Stimulated activated CD4-positive, alpha-beta T cell treated with anti-CD3 and anti-CD28 coated beads, Interleukin-4, amount 100 ng/mL, for 4 hours (primary cell): ENCODE measurements around the gene SAMD5.

ENCODE experiments used
- DNase-seq, 2 experiments: peaks; one replicate each; pipeline ENCODE4 v3.0.0-alpha.2; 2020

SAMD5 gene

DNA sequence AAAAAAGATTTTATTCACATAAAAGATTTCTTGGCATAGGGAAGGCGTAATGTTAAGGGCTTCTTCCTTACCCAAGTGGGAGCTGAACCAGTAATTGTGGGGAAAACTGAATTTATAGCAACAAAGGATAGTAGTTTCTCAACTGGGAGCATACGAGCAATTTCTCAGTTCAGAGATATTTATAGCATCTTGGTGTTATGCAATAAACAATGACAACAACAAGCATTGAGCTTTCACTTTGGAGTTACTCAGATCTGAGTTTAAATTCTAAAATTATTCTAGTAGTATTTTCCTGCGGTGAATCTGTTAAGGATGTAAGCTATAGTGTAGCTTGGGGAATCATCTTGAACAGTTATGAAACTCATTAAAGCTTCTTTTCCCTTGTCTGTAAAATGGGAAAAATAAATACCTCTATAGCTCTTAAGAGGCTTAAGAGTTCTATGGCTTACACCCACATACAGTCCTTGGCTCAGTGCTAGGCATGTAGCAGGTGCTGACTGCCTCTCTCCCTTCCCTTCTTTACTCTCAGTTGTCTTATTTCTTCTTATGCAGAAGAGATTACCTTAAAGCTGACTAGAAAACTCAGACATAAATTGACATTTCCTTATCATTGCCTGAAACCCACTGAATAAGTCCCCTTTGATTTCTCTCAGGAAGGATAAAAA lies 58.8 kb downstream of the SAMD5 start:
- DNase-seq = no peak

DNA sequence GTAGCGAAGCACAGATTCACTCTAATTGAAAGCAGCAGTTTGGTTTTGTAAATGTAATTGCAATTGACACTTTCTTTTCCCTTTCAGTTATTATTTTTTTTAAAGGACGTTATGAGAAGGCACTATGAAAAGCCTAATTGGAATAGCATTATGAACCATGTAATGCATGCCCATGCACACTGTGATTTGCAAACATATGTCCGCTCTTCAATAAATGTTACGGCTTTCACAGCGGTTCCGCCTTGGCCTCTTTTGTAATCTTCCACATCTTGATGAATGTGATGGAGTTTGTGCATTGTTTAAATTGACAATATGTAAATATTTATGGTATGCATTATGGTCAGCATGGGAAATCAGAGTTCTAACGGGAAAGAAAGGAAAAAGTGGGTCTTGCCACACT lies 61.3 kb downstream of the SAMD5 start:
- DNase-seq = no peak

DNA sequence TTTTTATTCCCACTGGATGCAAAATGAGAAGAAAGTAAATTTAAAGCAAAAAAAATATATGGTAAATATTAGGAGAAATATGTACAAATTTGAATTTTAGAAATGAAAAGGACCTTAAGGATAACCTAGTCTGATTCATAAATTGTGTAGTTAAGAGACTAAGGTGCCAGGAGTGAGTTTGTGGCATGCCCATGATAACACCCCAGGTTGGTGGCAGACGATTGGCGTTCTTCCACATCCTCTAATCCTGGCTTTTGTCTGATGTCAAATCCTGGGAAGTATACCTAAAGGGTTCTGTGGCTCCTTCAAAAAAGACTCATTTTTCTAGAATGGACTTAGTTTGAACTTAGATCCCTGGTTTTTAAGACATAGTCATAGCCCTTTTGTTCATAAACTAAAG lies 62.2 kb downstream of the SAMD5 start:
- DNase-seq = no peak

DNA sequence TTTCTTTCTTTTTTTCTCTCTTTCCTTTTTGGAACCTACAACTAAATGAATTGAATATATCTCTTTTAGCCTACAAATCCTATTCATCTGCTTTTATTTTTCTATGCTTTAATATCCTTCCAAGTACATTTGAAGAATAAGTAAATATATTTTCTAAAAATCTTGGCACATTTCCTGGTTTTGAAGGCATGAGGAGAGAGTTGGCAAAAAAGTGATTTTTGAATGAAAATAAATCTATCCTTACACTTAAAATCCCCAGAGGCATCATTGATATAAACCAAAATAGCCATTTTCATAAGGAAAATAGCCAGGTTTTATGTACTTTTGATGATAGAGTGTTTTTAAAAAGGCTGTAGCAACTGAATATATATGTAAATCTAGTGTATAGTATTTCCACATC lies 69.0 kb downstream of the SAMD5 start:
- DNase-seq = no peak

DNA sequence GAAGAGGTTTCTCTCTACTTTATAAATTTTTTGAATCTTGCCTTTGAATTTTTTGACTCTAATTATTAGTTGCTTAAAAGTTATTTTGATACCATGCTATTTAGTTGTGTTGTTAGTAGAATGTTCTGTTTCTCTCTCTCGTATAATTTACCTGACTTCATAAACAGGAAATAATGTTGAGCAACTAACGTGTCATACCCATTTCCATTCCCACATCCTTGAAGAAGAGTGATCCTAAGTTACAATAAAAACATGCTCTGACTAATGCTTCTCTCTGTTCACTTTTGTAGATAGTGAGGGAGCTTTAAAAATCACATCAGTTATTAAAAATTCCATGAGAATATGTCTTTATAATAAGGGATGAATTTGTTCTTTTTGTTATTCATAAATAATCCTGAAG lies 69.7 kb downstream of the SAMD5 start:
- DNase-seq = no peak

DNA sequence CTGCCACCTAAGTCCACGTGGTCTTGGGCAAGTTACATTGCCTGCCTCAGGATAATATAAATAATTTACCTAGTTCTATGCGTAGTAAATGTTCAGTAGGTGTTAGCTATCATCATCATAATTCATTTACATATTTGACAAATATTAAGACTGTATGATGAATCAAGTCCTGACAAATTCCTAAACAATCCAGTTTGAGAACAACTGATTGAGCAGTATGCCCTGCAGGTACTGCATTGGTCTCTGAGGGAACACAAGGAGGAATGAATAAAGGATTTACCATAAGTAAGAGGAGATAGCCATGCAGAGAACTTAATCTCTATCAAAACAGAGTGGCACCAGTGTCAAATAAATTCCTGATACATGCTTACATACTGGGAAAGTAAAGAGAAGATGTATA lies 70.4 kb downstream of the SAMD5 start:
- DNase-seq = no peak

DNA sequence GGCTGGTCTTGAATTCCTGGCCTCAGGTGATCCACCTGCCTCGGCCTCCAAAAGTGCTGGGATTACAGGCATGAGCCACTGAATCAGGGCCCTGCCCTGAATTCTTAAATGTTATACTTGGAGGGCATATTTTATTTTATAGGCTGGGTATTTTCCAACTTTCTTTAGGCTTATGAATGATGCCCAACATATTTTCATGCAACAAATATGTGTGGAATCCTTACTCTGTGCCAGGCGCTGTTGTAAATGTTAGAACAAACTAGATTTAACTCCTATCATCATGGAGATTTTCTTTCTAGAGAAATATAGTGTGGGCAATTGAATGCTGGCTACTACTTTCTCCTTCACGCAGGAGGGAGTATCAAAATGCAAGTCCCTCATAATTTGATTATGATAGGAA lies 71.2 kb downstream of the SAMD5 start:
- DNase-seq = no peak

DNA sequence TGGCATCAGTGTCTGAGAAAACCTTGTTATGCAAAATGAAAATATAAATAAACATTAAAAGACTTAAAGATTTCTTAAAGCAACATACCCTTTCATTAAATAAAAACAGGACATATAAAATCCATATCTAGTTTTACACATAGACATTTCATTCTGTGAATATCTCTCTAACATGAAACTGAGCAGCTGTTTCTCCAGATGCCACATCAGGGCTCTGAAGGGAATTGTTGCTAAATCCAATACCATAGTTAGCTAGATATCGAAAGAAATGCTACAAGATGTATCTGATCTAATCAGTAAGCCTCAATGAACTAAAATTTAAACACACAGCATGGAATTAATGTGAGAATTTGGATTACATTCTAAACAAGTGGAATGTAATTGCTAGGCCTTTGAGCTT lies 74.5 kb downstream of the SAMD5 start:
- DNase-seq = no peak

DNA sequence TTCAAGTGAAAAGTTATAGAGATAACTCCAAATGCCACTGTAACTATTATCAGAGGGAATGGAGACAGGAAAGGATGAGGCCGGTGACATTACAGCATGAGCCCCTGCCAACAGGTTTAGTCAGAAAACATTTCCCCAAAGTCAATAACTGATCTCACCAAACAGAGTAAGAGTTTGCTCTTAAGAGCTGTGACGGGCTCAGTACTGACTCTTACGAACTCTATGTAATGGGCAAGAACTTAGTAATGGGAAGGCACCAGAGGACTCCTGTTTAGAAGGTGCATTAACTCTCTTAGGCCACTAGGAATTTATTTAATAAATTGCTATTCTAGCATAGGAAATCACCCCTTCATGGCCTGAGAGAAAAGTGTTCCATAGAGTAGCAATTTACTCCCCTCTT lies 76.8 kb downstream of the SAMD5 start:
- no peak for DNase-seq

DNA sequence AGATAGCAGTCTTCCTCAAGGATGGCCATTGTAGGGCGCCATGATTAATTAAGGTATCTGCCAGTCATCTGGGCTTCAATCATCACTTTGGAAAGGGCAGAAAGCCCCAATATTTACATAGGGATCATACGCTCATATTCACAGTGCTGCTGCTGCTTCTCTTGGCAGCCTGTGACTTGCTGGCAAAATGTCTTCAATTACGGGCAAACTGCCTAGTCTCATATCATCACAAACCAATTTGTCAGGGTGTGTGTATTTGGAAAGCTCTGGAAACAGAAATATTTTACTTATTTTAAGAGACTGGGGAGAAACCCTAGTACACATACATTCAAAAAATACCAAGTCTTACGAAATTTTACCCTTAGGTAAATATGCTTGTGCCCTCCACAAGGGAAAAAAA lies 77.6 kb downstream of the SAMD5 start:
- DNase-seq = no peak

DNA sequence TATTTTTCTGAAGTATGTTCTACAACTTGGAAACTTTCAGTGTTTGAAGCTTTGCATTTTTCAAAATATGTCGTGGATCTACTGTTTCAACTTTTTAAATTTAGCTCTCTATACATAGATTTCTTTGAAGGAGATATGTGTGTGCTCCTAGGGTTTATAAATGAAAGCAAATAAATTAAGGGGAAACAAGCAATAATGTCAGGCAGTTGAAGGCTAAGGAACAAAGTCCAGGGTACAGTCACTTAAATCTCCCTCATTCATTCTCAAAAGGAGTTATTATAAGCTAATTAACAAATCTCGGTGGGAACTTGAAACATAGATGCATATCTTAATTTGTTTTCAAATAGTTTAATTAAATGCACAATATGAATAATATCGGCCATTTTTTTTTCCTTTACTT lies 79.4 kb downstream of the SAMD5 start:
- no peak for DNase-seq

DNA sequence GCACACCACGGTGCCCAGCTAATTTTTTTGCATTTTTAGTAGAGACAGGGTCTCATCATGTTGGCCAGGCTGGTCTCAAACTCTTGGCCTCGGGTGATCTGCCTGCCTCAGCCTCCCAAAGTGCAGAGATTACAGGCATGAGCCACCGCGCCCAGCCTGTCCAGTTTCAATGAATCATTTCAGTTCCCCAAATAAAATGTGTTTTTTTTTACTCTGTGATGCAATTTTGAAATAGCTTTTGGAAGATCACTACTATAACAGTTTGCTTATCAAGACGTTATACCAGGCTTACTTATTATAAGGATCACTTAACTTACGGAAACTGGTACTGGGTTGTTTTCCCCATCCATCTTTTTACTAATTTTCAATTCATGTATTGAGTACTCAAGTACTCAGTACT lies 80.0 kb downstream of the SAMD5 start:
- no peak for DNase-seq

DNA sequence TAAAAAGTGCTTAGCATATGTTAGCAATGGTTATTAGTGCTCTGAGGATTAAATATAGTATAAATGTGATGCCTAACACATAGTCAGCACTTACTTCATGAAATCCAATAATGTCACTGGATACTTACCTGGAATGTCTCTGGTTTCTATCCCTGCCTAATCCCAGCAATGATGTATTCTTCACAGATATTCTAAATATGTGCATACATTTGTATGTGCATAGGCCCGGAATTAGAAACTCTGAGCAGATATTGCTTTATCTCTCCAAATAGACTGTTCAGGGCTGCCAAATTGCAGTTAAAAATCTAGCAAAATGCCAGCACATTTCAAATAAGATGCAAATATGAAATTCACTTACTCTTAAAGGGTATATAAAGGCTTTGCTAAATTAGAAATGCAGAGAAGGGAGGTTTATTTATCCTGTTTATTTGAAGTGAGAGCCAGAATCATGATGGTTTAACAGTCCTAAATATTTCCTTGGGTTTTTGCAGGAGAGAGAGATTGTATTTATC lies 81.3 kb downstream of the SAMD5 start:
- DNase-seq = no peak

DNA sequence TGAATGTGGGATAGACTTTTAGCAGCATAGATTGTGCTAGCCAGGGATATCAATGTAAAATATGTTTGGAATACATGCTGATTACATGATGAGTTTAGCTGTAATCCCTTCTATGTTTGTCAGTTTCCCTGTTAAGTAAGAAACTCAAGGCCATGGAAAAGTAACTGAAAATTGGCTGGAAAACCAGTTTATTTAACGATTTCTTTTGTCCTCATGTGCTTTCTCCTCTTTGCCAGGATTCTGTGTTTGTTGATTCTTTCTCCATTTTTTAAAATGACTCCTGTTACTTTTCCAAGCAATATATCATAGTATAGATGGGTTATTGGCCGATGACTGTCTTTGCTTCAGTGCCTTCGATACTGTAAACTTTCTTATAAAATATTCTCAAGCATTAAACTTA lies 87.5 kb downstream of the SAMD5 start:
- no peak for DNase-seq

DNA sequence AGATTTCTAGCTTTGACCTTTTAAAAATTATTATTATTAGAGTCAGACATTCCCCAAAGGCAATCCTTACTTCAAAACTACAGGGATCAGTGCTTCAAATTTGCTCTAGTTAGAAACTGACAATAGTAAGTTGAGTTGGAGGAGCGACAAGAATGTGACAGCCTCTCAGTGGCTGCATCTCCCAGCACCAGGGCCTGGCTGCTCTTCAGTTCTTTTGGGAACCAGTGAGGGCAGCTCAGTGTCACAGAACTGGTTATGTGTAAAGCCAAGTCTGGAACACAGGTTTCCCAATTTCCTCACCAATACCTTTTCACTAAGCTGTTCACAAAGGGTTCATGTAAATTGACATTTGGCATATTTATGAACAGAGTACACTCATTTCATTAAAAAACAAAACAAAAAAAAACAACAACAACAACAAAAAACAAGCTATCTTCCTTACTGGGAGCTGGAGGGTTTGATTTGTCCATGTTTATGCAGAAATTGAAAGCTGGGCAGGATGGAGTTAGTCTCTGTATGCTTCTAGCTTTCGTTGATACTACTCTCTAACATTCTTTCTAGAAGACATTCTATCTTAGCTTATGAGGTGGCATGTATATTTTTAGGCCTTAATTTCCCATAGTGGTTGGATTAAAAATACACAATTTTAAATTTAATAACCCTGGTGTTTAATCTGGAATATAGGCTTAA lies 95.0 kb downstream of the SAMD5 start:
- no peak for DNase-seq

DNA sequence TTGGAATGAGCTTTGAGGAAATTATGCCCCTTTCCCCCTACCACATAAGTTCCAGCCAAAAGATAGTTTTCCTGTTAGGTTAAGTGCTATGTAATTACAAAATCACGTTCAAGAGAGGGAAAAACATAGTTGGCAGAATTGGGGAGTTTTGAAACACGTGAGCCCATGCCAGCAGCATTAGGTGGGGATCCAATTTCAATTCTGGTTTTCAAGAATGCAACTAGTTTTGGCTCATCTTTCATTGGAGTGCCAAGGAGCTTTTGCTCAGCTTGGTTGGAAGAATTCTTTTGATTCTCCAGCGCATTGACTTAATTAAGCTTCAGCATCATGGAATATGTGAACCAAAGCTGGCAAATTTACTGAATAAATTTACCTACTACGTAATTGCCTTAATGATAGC lies 95.9 kb downstream of the SAMD5 start:
- no peak for DNase-seq

DNA sequence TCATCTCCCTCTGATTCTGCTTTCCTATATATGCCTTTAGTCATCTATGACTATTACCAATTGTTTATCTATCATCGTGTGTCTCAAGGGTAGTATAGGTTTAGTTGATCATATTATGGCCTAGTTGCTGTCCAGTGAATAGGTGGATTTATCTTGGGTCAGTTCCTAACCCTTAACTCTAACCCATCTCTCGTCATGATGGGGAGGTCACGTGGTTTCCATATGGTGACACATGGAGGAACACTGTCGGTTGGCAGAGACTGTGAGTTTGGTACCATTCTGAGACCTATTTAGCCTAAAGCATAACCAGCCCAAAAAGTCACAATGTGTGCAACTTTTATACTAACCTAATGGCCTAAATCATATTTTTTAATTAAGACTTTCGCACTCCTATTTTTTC lies 103.5 kb downstream of the SAMD5 start:
- no peak for DNase-seq

DNA sequence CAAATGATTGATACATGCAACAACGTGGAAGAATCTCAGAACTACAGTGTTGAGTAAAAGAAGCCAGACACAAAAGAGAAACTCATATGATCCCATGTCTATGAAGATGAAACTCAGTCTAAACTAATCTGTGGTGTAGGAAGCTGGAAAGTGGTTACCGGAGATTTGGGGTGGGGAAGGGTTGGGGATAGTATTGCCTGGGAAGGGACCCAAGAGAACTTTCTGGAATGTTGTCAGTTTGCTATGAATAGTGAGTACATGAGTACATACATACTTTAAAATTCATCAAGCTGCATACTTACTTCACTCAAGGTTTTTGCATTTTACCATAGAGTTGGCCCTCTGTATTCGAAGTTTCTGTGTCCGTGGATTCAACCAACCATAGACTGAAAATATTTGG lies 106.0 kb downstream of the SAMD5 start:
- no peak for DNase-seq

DNA sequence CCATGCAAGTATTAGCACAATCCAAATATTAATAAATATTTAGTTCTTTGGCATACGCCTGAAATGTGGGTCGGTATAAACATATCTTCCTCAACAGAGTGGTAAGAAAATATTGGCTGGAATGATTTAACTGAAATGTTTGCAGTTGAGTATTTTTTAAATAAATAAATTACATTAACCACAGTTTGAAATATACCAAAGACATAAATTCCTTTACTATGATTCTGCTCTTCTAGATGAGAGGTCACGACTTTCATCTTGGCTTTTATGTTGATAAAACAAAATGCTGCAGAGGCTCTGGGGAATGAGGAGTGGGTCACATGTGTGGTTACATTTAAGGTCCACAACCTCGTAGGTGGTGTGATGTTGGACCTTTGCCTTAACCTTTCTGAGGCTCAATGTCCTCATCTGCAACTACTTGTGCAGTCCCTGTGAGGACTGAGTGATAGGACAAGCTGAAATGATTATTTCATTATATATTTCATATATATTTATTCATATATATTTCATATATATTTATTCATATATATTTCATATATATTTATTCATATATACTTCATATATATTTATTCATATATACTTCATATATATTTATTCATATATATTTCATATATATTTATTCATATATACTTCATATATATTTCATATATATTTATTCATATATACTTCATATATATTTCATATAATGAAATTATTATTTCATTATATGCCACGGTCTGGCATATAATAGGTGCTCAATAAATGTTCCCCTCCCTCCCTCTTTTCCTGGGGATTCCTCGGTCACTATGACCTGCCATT lies 107.4 kb downstream of the SAMD5 start:
- no peak for DNase-seq

DNA sequence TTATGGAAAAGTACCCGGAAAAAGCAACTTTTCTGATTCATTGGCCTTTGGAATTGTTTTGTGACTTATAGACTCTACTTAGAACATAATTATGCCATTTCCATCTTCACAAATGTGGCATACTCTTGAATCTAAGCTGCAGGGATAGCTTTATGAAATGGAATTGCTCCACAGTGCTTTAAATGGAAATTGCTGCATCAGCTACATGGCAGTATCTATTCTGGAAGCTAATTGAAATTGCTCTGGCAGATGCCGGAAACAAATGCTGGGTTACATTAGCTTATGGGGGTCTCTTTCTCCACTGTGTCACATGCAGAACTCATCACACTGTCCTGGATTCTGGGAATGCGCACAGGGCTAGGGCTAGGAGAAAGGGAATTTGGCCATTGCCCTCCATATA lies 108.9 kb downstream of the SAMD5 start:
- no peak for DNase-seq

DNA sequence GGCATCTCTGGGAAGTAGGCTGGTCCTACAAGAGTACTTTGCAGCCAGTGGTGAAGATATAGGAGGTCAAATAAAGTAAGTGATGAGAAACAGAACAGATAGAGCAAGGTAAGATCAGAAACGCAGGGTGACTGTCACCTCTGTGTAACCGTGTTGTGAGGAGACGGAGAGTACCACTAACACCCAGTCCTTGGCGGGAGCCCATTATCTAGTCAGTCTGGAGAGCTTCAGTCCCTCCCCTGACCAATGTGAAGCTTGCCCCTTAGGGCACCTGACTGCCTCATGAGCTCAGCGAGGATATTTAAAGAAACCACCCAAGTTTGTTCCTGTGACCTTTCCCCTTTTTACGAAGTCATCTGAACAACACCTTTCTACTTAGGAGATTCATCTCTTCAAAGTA lies 110.0 kb downstream of the SAMD5 start:
- no peak for DNase-seq

DNA sequence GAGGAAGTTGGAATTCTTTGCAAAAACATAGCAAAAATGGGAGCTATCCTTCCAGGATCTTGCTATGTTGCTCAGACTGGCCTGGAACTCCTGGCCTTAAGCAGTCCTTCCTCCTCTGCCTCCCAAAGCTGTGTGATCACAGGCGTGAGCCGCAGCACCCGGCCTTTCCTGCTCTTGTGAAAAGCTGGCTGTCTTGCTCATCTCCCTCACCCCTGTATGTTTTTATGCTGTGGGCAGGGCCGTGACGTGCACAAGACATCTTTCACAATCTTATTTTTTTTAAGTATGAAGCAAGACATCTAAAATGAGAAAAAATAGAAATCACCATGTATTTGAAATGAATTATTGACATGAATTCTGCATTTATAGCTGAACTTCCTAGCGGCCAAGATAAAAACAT lies 110.4 kb downstream of the SAMD5 start:
- no peak for DNase-seq
